ENCODE results near the gene SEMA4D.

- no peak for TF ChIP-seq CTCF (IDR thresholded peaks at IDR 0.05)
- no peak for TF ChIP-seq POLR2A (IDR thresholded peaks at IDR 0.05)
These were observed 52.1 kb downstream of the SEMA4D start for GRCh38 chr9:89445801-89446251.

Measured in adrenal gland (tissue), 5 donors.